WTC11 (cell line): ENCODE data around the gene DHRS2.

Source experiments
- ATF2 ChIP-seq: sonication (generic); formaldehyde crosslinking; IDR thresholded peaks from 2 replicates; pipeline ENCODE4 v1.8.1; 2022; ENCODE audit warnings: low read depth, missing genetic modification reagents, borderline replicate concordance
- CTCF ChIP-seq: fragments of 200-600 bp; IDR thresholded peaks from 2 replicates; pipeline ENCODE4 v1.8.0; 2022; ENCODE audit warnings: antibody characterized with exemption
- FOXP1 ChIP-seq: sonication (generic); formaldehyde crosslinking; IDR thresholded peaks from 2 replicates; pipeline ENCODE4 v1.8.0; 2022; ENCODE audit warnings: missing genetic modification reagents, mild to moderate bottlenecking, moderate library complexity, borderline replicate concordance
- JUN ChIP-seq: sonication (generic); formaldehyde crosslinking; IDR thresholded peaks from 2 replicates; pipeline ENCODE4 v1.8.0; 2023; ENCODE audit warnings: mild to moderate bottlenecking, missing genetic modification reagents
- TF ChIP-seq, protein P1 (sequence below): sonication (generic); formaldehyde crosslinking; IDR thresholded peaks from 2 replicates; pipeline ENCODE4 v1.8.1; 2023; ENCODE audit warnings: mild to moderate bottlenecking, missing genetic modification reagents, borderline replicate concordance

GRCh38 chr14:23639891-23640523, 3.8 kb downstream of the DHRS2 start:
- no peak for TF ChIP-seq ATF2
- TF ChIP-seq CTCF, result no peak
- no peak for TF ChIP-seq JUN
- no peak for TF ChIP-seq FOXP1 (CRISPR knock-in tag)
- TF ChIP-seq, protein P1, sequence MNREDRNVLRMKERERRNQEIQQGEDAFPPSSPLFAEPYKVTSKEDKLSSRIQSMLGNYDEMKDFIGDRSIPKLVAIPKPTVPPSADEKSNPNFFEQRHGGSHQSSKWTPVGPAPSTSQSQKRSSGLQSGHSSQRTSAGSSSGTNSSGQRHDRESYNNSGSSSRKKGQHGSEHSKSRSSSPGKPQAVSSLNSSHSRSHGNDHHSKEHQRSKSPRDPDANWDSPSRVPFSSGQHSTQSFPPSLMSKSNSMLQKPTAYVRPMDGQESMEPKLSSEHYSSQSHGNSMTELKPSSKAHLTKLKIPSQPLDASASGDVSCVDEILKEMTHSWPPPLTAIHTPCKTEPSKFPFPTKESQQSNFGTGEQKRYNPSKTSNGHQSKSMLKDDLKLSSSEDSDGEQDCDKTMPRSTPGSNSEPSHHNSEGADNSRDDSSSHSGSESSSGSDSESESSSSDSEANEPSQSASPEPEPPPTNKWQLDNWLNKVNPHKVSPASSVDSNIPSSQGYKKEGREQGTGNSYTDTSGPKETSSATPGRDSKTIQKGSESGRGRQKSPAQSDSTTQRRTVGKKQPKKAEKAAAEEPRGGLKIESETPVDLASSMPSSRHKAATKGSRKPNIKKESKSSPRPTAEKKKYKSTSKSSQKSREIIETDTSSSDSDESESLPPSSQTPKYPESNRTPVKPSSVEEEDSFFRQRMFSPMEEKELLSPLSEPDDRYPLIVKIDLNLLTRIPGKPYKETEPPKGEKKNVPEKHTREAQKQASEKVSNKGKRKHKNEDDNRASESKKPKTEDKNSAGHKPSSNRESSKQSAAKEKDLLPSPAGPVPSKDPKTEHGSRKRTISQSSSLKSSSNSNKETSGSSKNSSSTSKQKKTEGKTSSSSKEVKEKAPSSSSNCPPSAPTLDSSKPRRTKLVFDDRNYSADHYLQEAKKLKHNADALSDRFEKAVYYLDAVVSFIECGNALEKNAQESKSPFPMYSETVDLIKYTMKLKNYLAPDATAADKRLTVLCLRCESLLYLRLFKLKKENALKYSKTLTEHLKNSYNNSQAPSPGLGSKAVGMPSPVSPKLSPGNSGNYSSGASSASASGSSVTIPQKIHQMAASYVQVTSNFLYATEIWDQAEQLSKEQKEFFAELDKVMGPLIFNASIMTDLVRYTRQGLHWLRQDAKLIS (CRISPR knock-in tag), result no peak
